ENCODE data around the gene CREB3L4.
"Not testable (repeated sequence)": the region's sequence is repeated elsewhere in the genome, so short reads cannot be mapped to it uniquely, and the experiment has no call there.

Gene CREB3L4

DNA sequence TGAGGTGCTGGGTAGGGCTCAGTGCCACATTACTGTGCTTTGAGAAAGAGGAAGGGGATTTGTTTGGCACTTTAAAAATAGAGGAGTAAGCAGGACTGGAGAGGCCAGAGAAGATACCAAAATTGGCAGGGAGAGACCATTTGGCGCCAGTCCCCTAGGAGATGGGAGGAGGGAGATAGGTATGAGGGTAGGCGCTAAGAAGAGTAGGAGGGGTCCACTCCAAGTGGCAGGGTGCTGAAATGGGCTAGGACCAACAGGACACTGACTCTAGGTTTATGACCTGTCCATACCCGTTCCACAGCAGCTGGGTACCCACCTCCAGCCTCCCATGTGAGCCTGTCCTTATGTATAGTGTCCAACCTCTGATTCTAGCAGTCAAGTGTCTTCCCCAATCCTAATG is 8.2 kb upstream of the CREB3L4 start:
- DNase-seq (ENCODE audit: low spot score), result no peak

DNA sequence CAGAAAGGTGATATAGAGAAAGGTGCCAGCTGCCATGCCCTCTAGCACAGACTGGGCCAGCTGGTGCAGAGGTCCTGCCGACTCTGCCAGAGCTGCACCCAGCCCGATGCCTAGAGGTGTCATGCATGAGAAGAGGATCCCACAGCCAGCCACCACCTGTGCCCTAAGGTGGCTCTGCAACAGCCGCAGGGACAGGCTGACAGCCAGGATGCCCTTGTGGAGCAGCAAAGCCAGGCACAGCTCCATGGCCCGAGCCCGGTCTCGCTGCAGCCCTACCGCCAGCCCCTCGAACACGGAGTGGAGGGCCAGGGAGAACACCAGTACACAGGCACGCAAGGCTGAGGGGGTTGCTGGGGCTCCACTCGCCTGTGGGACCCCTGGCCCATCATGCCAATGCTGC is 7.5 kb upstream of the CREB3L4 start:
- DNase-seq (ENCODE audit: low spot score), result no peak

DNA sequence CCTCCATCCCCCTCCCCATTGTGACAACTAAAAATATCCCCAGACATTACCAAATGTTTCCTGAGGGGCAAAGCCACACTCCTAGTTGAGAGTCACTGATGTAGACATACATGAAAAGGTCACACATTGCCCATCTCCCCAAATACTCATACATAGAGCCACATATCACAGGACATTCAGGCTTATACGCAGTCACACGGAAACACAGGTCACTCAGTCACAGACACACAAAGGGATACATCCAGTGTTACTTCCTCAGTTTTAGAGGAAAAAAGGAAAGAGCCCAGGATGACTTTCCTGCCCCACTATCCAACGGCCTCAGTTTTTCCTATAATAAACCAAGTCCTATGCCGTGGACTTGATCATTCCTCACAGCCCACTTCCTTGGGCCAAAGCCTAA is 6.3 kb upstream of the CREB3L4 start:
- DNase-seq (ENCODE audit: low spot score), result no peak

DNA sequence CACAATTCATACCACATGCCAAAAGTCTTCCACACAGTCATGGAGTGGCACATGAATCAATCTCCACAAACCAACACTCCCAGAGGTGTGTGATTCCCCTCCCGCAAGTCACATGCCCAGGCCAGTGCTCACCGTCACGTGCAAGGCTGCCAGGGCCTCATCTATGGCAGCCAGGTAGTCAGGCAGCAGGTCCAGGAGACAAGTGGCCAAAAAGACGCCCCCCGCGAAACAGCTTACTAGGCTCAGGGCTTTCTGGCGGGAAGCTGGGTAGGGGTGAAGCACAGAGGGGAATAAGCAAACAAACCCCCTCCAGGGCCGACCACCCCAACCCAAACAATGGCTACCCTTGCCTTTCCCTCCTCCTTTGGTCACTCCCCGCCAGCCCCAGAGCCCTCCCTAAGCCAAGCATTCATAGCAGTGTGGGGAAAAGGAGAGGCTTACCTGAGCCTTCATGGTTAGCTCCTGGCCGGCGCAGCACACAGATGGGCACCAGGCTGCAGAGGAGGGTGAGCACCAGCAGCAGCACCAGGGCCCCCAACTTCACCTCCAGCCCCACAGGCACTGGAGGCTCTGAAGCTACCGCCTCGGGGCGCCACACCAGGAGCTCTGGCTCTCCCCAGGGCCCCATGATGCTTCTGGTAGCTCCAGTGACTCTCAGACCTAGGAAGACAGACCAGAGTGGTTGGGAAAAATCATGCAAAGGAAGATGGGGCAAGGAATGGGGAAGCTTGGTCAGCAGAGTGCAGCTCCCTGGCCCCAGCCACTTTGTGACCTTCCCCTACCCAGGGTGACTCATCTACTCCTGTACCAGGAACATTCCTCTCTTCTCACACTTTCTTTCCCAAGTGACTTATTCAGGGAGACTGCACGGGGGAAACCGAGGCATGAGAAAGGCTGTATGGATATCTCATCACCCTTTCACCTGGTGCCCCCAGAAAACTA is 5.3 kb upstream of the CREB3L4 start:
- no peak for DNase-seq (ENCODE audit: low spot score)

DNA sequence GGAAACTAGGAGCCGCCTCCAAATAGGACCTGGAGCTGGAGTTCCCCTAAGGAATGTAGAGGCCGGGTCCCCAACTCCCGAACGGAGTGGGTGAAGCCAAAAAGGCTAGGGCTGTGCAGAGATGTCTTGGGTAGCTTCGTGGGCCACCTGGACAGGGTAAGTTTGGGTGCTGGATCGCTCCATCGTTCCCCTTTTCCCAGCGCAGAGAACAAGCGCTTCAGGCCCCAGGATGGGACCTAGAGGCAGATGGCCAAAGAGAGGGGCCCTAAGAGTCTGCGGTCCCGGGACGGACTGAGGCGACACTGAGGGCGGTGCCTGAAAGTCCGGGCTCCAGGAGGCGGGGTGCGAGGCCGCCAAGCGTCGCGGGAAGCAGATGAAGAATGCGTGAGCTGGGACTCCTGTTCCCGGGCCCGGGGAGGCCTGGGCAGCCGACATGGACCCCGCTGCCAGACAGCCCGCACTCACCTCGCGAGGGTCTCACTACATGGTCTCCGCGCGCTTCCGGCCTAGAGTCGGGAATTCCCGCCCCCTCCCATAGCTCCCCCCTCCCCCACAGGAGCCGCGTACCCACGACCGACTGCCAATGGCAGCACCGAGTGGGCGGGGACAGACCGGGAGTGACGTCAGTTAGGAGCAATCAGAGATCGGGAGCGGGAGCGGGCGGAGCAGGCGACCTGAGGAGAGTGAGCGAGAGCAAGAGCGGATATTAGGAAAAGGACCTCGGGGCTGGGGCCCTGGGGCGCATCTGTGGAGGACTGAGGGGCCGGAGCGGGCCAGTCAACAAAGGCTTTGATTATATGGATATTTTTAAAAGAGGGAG is 4.5 kb upstream of the CREB3L4 start, which contains the start of gene SLC39A1:
TSS of gene SLC39A1 (minus strand) at position 508 of the 820 bp plus-strand sequence. CDS start 822 bp downstream, outside the sequence.
- peak; percentile 99 for DNase-seq (ENCODE audit: low spot score)

DNA sequence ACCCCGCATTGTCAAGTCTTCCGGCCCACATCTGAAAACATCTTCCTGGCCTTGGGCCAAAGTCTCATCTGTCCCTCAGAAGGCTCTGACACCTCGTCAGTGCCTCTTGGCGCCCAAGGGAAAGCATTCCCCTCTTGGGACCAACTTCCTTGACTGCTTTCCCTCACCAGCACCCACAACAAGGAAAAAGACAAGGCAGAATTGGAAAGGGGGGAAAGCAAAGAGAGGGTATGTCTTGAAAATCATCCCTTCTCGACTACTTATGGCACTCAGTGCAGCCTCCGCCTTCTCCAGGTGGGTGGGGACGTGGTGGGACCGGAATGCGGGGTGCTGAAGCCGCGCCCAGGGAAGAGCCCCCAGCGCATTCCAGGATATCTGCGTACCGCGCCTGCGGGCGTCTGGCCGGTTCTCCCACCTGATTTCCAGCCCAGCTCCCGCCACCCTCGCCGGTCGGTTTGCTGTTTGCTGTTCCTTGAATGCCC is 3.8 kb upstream of the CREB3L4 start:
- DNase-seq (ENCODE audit: low spot score), result no peak

DNA sequence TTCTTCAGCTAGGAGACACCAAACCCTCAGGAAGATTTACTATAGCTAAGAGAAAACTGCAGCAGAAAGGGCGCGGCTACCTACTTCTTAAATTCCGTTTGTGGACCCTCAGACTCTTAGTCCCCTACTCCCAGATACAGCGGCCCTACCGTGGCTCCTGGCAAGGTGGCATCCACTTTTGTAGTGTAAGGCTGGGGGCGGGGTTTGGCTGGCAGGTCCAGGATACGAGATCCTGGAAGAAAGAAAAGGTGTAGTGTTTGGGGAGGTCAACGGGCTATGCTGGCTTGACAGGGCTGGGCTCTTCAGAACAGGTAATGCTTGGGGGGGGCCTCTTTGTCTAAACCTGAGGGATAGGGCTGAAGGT is 280 bp downstream of the CREB3L4 start:
- DNase-seq (ENCODE audit: low spot score), result no peak

DNA sequence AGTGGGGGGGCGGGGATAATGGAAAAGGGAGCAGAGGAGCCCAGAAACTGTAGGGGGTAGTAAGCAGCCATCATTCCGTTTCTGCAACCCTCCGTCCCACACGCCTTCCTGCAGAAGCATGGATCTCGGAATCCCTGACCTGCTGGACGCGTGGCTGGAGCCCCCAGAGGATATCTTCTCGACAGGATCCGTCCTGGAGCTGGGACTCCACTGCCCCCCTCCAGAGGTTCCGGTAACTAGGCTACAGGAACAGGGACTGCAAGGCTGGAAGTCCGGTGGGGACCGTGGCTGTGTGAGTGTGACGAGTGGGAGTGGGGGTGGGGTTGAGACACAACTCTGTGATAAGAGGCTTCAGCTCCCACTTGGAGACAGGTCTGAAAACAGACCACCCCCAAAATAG is 706 bp downstream of the CREB3L4 start:
- no peak for DNase-seq (ENCODE audit: low spot score)

DNA sequence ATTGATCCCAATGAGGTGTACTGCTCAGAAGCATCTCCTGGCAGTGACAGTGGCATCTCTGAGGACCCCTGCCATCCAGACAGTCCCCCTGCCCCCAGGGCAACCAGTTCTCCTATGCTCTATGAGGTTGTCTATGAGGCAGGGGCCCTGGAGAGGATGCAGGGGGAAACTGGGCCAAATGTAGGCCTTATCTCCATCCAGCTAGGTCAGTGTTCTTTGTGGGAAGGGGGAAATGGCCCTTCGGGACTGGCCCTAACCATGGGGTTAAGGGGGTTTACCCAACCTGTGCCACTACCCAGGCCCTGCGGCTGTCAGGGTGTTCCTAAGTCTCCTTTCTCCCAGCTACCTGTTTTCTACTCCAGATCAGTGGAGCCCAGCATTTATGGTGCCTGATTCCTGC is 1.3 kb downstream of the CREB3L4 start:
- no peak for DNase-seq (ENCODE audit: low spot score)

DNA sequence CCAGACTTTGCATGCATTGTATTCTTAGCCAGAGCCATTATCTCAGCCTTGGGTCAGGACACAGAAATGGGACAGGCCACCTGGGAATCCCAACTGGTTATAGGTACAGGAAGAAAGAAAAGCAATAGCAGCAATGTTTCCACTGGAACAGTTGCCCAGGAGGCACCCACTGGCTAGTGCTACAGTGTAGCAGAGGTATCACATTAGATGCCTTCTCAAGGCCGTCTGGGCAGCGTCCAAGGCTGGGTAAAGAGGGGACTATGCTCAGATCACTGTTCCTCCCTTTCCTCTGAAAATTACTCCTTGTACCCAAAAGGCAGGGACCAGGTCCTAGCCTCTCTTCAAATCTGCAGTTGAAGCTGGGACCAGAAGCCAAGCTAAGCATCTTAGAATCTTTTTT is 2.6 kb downstream of the CREB3L4 start:
- DNase-seq (ENCODE audit: low spot score), result no peak

DNA sequence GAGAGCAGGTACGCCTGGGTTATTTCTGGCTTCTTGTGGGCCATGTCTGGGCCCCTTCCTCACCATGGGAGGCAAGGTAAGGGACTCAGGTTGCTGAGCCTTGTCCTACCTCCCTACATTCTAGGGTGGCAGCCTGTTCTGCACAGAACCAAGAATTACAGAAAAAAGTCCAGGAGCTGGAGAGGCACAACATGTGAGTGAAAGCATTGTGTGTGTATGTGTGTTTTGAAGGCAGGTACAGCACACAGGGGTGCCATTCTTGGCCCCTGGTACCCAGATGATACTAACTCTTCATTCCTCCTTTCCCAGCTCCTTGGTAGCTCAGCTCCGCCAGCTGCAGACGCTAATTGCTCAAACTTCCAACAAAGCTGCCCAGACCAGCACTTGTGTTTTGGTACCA is 5.4 kb downstream of the CREB3L4 start:
- DNase-seq (ENCODE audit: low spot score), result no peak

DNA sequence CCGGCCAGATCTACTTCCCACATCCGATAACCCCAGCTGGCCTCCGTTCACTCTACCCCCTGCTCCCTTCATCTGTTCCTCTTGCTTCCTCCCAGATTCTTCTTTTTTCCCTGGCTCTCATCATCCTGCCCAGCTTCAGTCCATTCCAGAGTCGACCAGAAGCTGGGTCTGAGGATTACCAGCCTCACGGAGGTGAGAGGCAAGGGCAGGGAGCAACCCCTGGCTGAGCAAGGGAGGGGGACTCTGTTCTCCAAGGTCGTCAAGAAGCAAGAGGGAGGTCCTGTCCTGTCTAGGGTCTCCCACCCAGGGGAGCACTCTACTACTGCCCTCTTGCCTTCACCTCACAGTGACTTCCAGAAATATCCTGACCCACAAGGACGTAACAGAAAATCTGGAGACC is 5.8 kb downstream of the CREB3L4 start:
- DNase-seq (ENCODE audit: low spot score), result no peak

DNA sequence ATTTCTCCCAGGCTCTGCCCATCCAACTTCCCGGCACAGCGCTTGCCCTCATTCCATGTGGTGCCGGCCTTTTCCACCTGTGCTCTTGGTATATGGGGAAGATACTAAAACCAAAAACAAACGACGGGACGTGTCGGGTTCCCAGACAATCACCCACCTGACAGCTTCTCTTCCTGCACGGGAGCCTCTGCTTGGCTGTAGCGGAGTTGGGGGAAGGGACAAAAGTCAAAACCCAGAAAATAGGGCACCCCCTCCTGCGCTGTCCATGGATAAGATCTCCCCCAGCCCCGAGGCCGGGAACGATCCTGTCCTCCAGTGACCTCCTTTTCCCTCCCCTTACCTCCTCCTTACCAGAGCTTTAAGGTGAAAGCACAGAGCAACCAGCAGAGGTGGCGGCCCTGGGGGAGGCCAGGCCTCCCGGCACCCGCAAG is 9.1 kb downstream of the CREB3L4 start:
- DNase-seq (ENCODE audit: low spot score), result no peak

DNA sequence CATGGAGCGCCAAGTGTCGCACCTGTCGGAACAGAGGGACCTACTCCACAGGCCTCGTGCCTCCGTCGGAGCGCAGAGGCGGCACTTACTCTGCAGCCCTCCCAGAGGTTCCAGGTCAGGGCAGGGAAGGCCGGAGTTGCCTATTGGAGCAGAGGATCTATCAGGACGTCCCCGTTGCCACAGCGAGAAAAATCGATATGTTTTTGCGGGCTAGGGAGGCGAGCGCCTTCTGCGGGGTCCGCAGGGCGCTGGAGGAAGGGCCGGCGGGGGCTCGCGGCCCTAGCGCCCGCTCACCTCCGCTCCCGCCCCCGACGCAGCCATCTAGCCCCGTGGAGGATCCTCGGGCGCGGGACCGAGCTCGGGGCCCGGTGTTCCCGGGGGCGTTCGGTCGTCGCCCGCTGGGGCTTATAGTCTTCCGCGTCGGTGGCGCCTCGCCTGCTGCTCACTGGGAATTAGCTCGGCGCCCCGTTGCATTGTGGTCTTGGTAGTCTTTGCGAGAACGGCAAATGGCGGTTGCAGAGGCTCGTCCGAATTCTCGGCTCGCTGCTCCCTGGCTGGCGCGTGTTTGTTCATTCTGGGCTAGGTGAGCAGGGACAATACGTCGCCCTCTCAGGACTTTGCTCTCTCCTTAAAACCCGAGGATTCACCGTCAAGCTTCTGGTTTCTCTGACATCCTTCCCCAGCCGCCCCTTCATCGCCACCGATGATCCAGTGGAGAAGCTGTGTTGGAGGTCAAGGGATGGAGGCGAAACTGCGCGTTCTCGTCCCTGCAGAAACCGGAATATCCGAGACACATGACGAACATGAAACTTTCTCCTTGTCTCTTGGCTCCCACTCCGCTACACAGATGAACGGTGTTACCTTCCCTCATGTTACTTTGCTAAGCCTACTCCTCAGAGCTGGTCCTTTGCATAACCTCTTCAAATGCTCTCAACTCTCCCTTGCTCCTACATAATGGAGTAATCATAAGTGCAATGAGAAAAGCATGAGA is 9.8 kb downstream of the CREB3L4 start, which contains the start of gene JTB:
TSS of gene JTB (minus strand) at position 425 of the 991 bp plus-strand sequence. CDS start at position 3, 422 bp downstream.
- DNase-seq (ENCODE audit: low spot score), result peak; percentile 91

DNA sequence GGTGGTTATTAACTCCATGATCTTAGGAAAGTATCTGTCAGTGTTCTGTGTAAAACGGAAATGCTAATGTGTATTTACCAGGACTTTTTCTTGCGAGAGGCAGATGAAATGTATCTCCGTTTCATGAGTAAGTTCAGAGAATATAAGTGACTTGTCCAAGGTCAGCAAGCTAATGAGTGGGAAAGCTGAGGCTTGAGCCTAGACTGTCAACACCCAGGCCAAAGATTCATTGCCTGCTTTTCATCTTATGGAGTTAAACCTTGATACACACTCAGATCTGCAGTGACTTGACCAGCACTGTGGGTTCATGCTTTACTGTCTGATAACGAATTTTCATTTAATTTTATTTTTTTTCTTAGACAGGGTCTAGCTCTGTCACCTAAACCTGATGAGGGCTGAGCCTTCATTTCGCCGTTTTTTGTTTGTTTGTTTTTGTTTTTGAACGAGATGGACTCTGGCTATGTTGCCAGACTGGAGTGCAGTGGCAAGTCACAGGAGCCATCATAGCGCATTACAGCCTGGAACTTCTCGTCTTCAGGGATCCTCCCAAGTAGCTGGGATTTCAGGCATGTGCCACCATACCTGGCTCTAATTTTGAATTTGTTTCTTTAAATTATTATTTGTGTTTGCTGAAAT is 10.7 kb downstream of the CREB3L4 start:
- no peak for DNase-seq (ENCODE audit: low spot score)

DNA sequence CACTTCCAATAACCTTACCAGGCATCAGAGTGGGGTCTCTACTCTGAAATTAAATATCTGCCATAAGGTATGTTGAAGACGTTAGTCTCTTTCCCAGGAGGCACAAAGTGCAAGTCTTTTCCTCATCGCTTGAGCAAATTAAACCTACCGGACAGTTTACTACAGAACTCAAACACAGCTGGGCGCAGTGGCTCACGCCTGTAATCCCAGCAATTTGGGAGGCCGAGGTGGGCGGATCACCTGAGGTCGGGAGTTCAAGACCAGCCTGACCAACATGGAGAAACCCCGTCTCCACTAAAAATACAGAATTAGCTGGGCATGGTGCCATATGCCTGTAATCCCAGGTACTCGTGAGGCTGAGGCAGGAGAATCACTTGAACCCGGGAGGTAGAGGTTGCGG is 11.4 kb downstream of the CREB3L4 start:
- not testable (repeated sequence) for DNase-seq (ENCODE audit: low spot score)

DNA sequence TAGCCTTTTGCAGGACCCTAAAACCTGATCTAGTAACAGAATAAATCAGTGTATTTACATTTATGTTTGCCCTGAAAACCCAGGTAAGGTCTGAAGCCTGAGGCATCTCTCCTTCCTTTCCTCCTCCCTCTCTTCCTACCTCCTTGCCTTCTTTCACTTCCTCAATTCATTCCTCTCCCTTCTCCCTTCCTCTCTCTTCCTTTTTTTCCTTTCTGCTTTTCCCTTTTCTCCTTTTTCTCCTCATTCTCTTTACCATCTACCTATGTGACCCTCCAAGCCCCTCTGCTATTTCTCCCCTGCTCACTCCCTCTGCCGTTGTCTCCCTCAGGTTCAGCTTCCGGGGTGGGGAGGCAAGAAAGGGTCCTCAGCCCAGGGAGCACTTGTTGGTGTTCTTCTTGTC is 14.0 kb downstream of the CREB3L4 start:
- DNase-seq (ENCODE audit: low spot score), result not testable (repeated sequence)

DNA sequence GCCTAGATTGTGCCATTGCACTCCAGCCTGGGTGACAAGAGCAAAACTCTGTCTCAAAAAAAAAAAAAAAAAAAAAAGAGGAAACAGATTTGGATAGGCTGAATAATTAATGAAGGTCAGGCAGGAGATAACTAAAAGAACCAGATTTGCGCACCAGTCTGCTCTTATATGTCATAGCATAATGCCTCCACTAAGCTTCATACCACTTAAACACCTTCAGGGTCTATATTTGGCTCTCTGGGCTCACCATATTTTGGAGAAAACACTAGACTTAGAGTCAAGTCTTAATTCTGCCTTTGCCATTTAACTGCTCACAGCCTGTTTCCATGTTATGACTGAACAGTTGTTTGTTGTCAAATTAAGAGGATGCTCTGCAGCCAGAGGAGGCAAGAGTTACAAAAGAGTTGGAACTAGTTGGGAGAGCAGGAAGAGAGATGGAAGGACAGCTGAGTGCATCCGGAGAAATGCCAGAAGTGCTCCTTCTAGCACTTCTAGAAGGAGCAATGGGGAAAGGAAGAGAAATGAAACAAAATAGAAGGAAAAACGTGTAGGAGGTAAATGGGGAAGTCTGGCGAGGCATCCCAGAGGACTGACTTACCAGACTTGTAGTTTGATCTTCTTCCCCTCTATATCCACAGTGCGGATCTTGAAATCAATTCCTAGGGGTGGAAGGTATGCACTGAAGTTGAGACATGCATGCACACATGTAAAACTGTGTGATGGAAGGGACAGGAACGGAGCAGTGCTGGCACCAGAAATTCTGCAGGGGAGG is 16.6 kb downstream of the CREB3L4 start:
- no peak for DNase-seq (ENCODE audit: low spot score)

DNA sequence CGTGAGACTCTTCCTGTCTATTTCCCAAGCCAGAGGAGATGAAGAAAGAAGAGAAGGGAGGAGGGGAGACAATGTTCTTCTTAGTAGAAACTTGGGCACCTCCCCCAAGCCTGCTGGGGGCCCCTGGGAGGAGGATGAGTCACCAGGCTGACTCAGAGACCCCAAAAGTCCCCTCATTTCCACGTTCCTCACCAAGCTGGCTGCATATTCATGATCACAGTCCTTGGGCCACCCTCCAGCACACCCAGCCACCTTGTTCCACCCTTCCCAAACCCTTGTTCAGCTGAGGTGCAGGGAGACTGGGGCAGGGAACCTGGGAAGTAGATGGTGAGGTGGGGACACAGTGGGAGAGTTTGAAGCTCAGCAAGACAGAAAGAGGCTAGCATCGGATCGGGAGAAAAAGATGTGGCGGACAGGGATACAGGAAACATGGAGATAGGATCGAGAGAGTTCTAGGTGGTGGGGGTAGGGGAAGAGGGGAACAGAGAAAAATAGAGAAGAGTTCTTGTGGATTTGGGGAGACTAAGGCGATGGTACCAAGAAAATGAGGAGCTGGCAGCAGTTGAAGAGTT is 17.7 kb downstream of the CREB3L4 start:
- no peak for DNase-seq (ENCODE audit: low spot score)

Data from cerebellar cortex (tissue), 1 donor.